Caco-2 (cell line): ENCODE measurements around the gene CARM1. TPM values are rescaled to one million over a fixed set of nuclear protein-coding genes. Genes with fewer than 3 reads are reported as not detected.
"Not testable (repeated sequence)": the region's sequence is repeated elsewhere in the genome, so short reads cannot be mapped to it uniquely, and the experiment has no call there.

ENCODE experiments used
- BruUV-seq: library from RNA; stranded (reverse); fragments of 400-500 nt; replicated peaks from 2 replicates; lab custom pipeline; 2021; lab: Mats Ljungman, UMichigan
- CTCF ChIA-PET: fragments of 300-600 bp; sonication (Branson Sonifier 250); formaldehyde crosslinking; loops from one replicate; lab custom pipeline; 2022; ENCODE audit warnings: antibody characterized with exemption; lab: Charles Lee
- POLR2A ChIA-PET: fragments of 300-600 bp; sonication (Branson Sonifier 250); formaldehyde crosslinking; loops from one replicate; lab custom pipeline; 2022; ENCODE audit warnings: antibody characterized with exemption; lab: Charles Lee
- DNase-seq, 2 experiments: peaks; one replicate each; pipeline versions ENCODE4 v3.0.0 to v3.0.0-alpha.2; 2020 to 2022
- H3K27me3 ChIP-seq: replicated peaks from 2 replicates; pipeline ENCODE4 v1.6.0; 2011; ENCODE audit warnings: low read length; ENCODE audit not compliant: control insufficient read depth, insufficient read depth
- H3K36me3 ChIP-seq: 2 replicates; pipeline ENCODE4 v1.5.1; 2011; ENCODE audit warnings: low read length; ENCODE audit not compliant: control insufficient read depth, insufficient read depth
- H3K4me1 ChIP-seq: fragments of 250-450 bp; sonication (Bioruptor Pico); 2 replicates; pipeline ENCODE4 v1.5.1; 2020; ENCODE audit warnings: mild to moderate bottlenecking
- H3K4me3 ChIP-seq: 2 replicates; pipeline ENCODE4 v1.5.1; 2011; ENCODE audit warnings: low read depth, mild to moderate bottlenecking, control low read depth, low read length
- H3K9me3 ChIP-seq: fragments of 250-450 bp; sonication (Bioruptor Pico); 2 replicates; pipeline ENCODE4 v1.5.1; 2020; ENCODE audit warnings: mild to moderate bottlenecking, moderate library complexity
- H3K27ac Mint-ChIP-seq: one replicate; pipeline ENCODE4 v1.8.0; 2022; ENCODE audit warnings: mixed read lengths; ENCODE audit not compliant: unreplicated experiment
- H3K27me3 Mint-ChIP-seq: one replicate; pipeline ENCODE4 v1.8.0; 2022; ENCODE audit warnings: mixed read lengths; ENCODE audit not compliant: insufficient read depth, unreplicated experiment
- H3K36me3 Mint-ChIP-seq: one replicate; pipeline ENCODE4 v1.8.0; 2022; ENCODE audit warnings: mild to moderate bottlenecking, mixed read lengths; ENCODE audit not compliant: insufficient read depth, unreplicated experiment
- H3K4me1 Mint-ChIP-seq: one replicate; pipeline ENCODE4 v1.8.0; 2022; ENCODE audit warnings: low read depth, mixed read lengths; ENCODE audit not compliant: unreplicated experiment
- H3K4me3 Mint-ChIP-seq: one replicate; pipeline ENCODE4 v1.8.0; 2022; ENCODE audit warnings: mild to moderate bottlenecking, moderate library complexity, mixed read lengths; ENCODE audit not compliant: unreplicated experiment
- H3K9me3 Mint-ChIP-seq: one replicate; pipeline ENCODE4 v1.8.0; 2022; ENCODE audit warnings: mixed read lengths; ENCODE audit not compliant: unreplicated experiment
- intact Hi-C: fragments of 100-400 bp; cut with micrococcal nuclease; formaldehyde crosslinking; loops from one replicate; pipeline ENCODE4 v1.10.0; 2022; ENCODE audit not compliant: unreplicated experiment
- total RNA-seq: library from RNA; stranded (reverse); gene quantifications from 2 replicates; pipeline ENCODE4 v1.2.3, GENCODE V29; 2022
- TF ChIP-seq, protein P1 (sequence below), 2 experiments: fragments of 200-600 bp in 1 of 2; IDR thresholded peaks; 1 replicate in 1 of 2; 2 replicates in 1 of 2; pipeline versions ENCODE4 v1.5.1 to v1.8.0; 2011 to 2022; ENCODE audit warnings: antibody characterized with exemption in 1 of 2, control low read depth in 1 of 2, inconsistent platforms in 1 of 2, low read depth in 1 of 2, low read length in 1 of 2, mild to moderate bottlenecking in 1 of 2, moderate library complexity in 1 of 2; ENCODE audit not compliant: insufficient read depth in 1 of 2, severe bottlenecking in 1 of 2, unreplicated experiment in 1 of 2

CARM1 gene
- total RNA-seq, 1 experiment from 2014 or later: 97.9 TPM

GRCh38 chr19:10852941-10853340, 18.4 kb upstream of the CARM1 start:
- intact Hi-C loops: no loop called here
- H3K36me3 ChIP-seq: no peaks in the 10 kb centered on the region
- no peaks in the 10 kb centered on the region for H3K36me3 Mint-ChIP-seq
- no peaks in the 10 kb centered on the region for H3K4me1 ChIP-seq
- H3K27me3 Mint-ChIP-seq: no peaks in the 10 kb centered on the region
- no peak for DNase-seq
- no peak overlapping the region for H3K27ac Mint-ChIP-seq
- CTCF ChIA-PET: interaction anchor here (0.7 kb wide), 1 partner anchor 18 kb away, joined by 7 read pairs; no protein-coding TSS in a partner anchor
- H3K4me1 Mint-ChIP-seq: no peaks in the 10 kb centered on the region
- H3K9me3 Mint-ChIP-seq: no peaks in the 10 kb centered on the region
- H3K4me3 Mint-ChIP-seq: no peak overlapping the region
- TF ChIP-seq, protein P1, sequence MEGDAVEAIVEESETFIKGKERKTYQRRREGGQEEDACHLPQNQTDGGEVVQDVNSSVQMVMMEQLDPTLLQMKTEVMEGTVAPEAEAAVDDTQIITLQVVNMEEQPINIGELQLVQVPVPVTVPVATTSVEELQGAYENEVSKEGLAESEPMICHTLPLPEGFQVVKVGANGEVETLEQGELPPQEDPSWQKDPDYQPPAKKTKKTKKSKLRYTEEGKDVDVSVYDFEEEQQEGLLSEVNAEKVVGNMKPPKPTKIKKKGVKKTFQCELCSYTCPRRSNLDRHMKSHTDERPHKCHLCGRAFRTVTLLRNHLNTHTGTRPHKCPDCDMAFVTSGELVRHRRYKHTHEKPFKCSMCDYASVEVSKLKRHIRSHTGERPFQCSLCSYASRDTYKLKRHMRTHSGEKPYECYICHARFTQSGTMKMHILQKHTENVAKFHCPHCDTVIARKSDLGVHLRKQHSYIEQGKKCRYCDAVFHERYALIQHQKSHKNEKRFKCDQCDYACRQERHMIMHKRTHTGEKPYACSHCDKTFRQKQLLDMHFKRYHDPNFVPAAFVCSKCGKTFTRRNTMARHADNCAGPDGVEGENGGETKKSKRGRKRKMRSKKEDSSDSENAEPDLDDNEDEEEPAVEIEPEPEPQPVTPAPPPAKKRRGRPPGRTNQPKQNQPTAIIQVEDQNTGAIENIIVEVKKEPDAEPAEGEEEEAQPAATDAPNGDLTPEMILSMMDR (IDR thresholded peaks at IDR 0.05; ENCODE audit: insufficient read depth in 1 of 2, low read depth in 1 of 2, low read length in 1 of 2, severe bottlenecking in 1 of 2, unreplicated experiment in 1 of 2): no peak
- POLR2A ChIA-PET: no interaction called here
- H3K9me3 ChIP-seq: no peaks in the 10 kb centered on the region
- no TSS peak for BruUV-seq
- no peaks in the 10 kb centered on the region for H3K27me3 ChIP-seq
- H3K4me3 ChIP-seq: no peak overlapping the region

DNA sequence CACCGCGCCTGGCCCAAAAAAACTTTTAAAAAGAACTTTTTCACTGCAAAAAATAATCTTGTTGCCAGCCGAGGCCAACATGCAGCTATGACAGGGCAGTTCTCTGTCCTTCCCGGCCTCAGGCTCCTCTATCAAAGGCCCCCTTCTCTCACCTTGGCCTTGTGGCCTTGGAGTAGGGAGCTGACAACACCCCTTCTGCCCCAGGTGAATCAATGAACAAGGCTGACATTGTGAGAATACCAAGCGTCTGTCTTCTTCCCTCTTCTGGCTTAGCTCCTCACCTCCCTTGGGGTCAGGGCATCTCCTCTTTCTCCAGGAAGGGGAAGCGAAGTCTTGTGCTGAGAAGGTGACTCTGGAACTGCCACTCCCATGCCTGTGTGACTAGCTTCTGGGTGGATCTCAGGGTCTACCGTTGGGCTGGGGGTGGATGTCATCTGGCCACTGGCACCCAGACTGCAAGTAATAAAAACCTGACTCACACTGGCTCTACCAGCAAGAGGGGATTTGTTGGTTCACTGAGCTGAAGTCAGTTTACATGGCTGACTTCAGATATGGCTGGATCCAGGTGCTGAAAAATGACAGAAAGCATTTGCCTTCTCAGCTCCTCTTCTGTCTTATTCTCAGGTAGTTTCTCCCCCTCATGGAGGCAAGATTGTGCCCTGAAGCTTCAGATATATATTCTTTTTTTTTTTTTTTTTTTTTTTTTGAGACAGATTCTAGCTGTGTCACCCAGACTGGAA, 16.8 kb upstream of the CARM1 start:
- H3K4me3 ChIP-seq: no peak overlapping the region
- ChIA-PET CTCF (interaction anchor here (0.6 to 2.5 kb wide), 4 partner anchors 10 to 138 kb away, joined by 3 to 13 read pairs (median 4); no protein-coding TSS in a partner anchor), POLR2A (interaction anchor here (0.6 kb wide), 1 partner anchor 13 kb away, joined by 4 read pairs; no protein-coding TSS in a partner anchor)
- no peaks in the 10 kb centered on the region for H3K27me3 ChIP-seq
- H3K4me1 ChIP-seq: no peaks in the 10 kb centered on the region
- BruUV-seq: no TSS peak
- no peak overlapping the region for H3K27ac Mint-ChIP-seq
- no peak for DNase-seq
- intact Hi-C loops: no loop called here
- no peaks in the 10 kb centered on the region for H3K36me3 ChIP-seq
- H3K9me3 ChIP-seq: no peaks in the 10 kb centered on the region
- TF ChIP-seq, protein P1 (IDR thresholded peaks at IDR 0.05; ENCODE audit: insufficient read depth in 1 of 2, low read depth in 1 of 2, low read length in 1 of 2, severe bottlenecking in 1 of 2, unreplicated experiment in 1 of 2): no peak
- no peaks in the 10 kb centered on the region for H3K4me1 Mint-ChIP-seq
- no peak overlapping the region for H3K4me3 Mint-ChIP-seq
- no peaks in the 10 kb centered on the region for H3K9me3 Mint-ChIP-seq
- H3K27me3 Mint-ChIP-seq: no peaks in the 10 kb centered on the region
- H3K36me3 Mint-ChIP-seq: no peaks in the 10 kb centered on the region

DNA sequence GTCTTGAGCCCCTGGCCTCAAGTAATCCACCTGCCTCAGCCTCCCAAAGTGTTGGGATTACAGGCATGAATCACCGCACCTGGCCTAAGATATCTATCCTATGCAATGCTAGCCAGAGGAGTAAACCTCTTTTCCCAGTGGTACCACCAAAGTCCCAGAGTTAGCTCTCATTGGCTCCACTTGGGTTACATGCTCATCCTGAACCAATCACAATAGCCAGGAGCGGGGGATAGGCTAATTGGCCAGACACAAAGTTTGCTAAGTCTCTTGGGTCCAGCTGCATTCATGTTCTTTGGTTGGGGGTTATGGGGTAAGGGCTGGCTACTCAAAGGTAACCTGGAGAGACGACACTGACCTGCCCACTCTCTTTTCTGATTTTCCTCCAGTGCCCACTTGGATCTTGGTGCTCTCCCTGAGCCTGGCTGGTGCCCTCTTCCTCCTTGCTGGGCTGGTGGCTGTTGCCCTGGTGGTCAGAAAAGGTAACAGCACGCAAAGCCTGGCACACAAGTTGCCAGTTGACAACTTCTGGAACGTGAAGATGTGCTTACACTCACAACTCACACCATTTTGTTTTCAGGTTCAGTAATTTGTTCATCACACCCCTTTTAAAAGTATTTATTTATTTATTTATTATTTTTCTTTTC, 15.4 kb upstream of the CARM1 start:
- intact Hi-C loops: no loop called here
- DNase-seq: no peak
- no peaks in the 10 kb centered on the region for H3K27me3 Mint-ChIP-seq

DNA sequence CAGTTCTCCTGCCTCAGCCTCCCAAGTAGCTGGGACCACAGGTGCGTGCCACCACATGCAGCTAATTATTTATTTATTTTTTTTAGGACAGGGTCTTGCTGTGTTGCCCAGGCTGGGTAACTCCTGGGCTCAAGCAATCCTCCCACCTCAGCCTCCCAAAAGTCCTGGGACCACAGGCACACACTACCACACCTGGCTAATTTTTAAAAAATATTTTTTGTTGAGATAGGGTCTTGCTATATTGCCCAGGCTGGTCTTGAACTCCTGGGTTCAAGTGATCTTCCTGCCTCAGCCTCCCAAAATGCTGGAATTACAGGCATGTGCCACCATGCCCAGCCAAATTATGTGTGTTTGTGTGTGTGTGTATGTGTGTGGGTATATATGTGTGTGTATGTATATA, 14.5 kb upstream of the CARM1 start:
- H3K27ac Mint-ChIP-seq, H3K4me1 ChIP-seq, H3K36me3 ChIP-seq, H3K4me3 ChIP-seq, H3K27me3 ChIP-seq, BruUV-seq, H3K9me3 ChIP-seq, H3K27me3 Mint-ChIP-seq, H3K4me3 Mint-ChIP-seq, POLR2A ChIA-PET, H3K9me3 Mint-ChIP-seq, DNase-seq, intact Hi-C loops, H3K36me3 Mint-ChIP-seq, H3K4me1 Mint-ChIP-seq: not testable (repeated sequence)
- CTCF ChIA-PET: interaction anchor here (1.7 kb wide), 1 partner anchor 21 kb away, joined by 7 read pairs; the partner anchor contains the start of gene TMED1

More for the DNA sequence above, 15.4 kb upstream of the CARM1 start:
- no TSS peak for BruUV-seq
- Histone ChIP-seq H3K27me3 (no peaks in the 10 kb centered on the region), H3K9me3 (no peaks in the 10 kb centered on the region), H3K36me3 (no peaks in the 10 kb centered on the region), H3K4me3 (no peak overlapping the region), H3K4me1 (no peaks in the 10 kb centered on the region)
- no peaks in the 10 kb centered on the region for H3K36me3 Mint-ChIP-seq
- H3K4me1 Mint-ChIP-seq: no peaks in the 10 kb centered on the region
- ChIA-PET POLR2A (no interaction called here), CTCF (interaction anchor here (2.5 kb wide), 1 partner anchor 8 kb away, joined by 13 read pairs; no protein-coding TSS in a partner anchor)
- no peaks in the 10 kb centered on the region for H3K9me3 Mint-ChIP-seq
- TF ChIP-seq, protein P1 (IDR thresholded peaks at IDR 0.05; ENCODE audit: insufficient read depth in 1 of 2, low read depth in 1 of 2, low read length in 1 of 2, severe bottlenecking in 1 of 2, unreplicated experiment in 1 of 2): peak; percentile 23 to 50
- H3K4me3 Mint-ChIP-seq: no peak overlapping the region
- no peak overlapping the region for H3K27ac Mint-ChIP-seq
